IMR-90 (cell line): Measurements from ENCODE around the gene ARHGEF6. TPM values are rescaled to one million over a fixed set of nuclear protein-coding genes. Genes with fewer than 3 reads are reported as not detected.

Experiments
- ATAC-seq: fragments of 200-7000 bp; cut with Tn5 transposase; 2 replicates; pipeline ENCODE4 v1.9.1; 2020; ENCODE audit warnings: low read depth, mild to moderate bottlenecking, moderate library complexity
- BruUV-seq: library from RNA; stranded (reverse); fragments of 400-500 nt; replicated peaks from 2 replicates; lab custom pipeline; 2021; lab: Mats Ljungman, UMichigan
- CTCF ChIA-PET: fragments of 300-600 bp; formaldehyde crosslinking; extraction: SDS; loops from one replicate; lab custom pipeline; 2021; ENCODE audit warnings: antibody characterized with exemption; lab: Yijun Ruan, JAX
- POLR2A ChIA-PET: fragments of 300-600 bp; sonication (Branson Sonifier 250); formaldehyde crosslinking; loops from one replicate; lab custom pipeline; 2022; ENCODE audit warnings: antibody characterized with exemption; ENCODE audit not compliant: unreplicated experiment; lab: Charles Lee
- DNase-seq: peaks from one replicate; pipeline ENCODE4 v3.0.0; 2013
- H2AFZ ChIP-seq: replicated peaks from 2 replicates; pipeline ENCODE3; 2013; ENCODE audit warnings: low read length, mild to moderate bottlenecking; ENCODE audit not compliant: poor library complexity
- H2AK5ac ChIP-seq: 2 replicates; pipeline ENCODE4 v1.6.1; 2013; ENCODE audit warnings: low read depth, low read length, inconsistent platforms
- H2AK9ac ChIP-seq: replicated peaks from 2 replicates; pipeline ENCODE3; 2013; ENCODE audit warnings: mild to moderate bottlenecking, low read depth, low read length, moderate library complexity; ENCODE audit not compliant: poor library complexity
- H2BK120ac ChIP-seq: 2 replicates; pipeline ENCODE4 v1.6.1; 2013; ENCODE audit warnings: low read depth, low read length, inconsistent platforms
- H2BK15ac ChIP-seq: 3 replicates; pipeline ENCODE4 v1.6.1; 2013; ENCODE audit warnings: low read depth, low read length, inconsistent platforms
- H2BK20ac ChIP-seq: 2 replicates; pipeline ENCODE4 v1.6.1; 2013; ENCODE audit warnings: low read depth, mild to moderate bottlenecking, inconsistent platforms, low read length, moderate library complexity
- H2BK5ac ChIP-seq: 2 replicates; pipeline ENCODE4 v1.6.1; 2013; ENCODE audit warnings: mild to moderate bottlenecking, low read depth, low read length, inconsistent platforms; ENCODE audit not compliant: poor library complexity, severe bottlenecking
- H3K14ac ChIP-seq: replicated peaks from 2 replicates; pipeline ENCODE4 v1.6.1; 2013; ENCODE audit warnings: low read depth, low read length, inconsistent platforms
- H3K18ac ChIP-seq: 2 replicates; pipeline ENCODE4 v1.6.1; 2013; ENCODE audit warnings: low read depth, low read length, control low read depth
- H3K23ac ChIP-seq: 2 replicates; pipeline ENCODE4 v1.6.1; 2013; ENCODE audit warnings: low read depth, low read length, inconsistent platforms
- H3K27ac ChIP-seq: 2 replicates; pipeline ENCODE4 v1.5.1; 2013; ENCODE audit warnings: mild to moderate bottlenecking, control low read depth, low read length; ENCODE audit not compliant: insufficient read depth
- H3K27me3 ChIP-seq: 2 replicates; pipeline ENCODE4 v1.6.1; 2013; ENCODE audit warnings: low read length; ENCODE audit not compliant: control insufficient read depth, insufficient read depth
- H3K36me3 ChIP-seq: 2 replicates; pipeline ENCODE4 v1.6.1; 2013; ENCODE audit warnings: low read length, mixed read lengths; ENCODE audit not compliant: control insufficient read depth, insufficient read depth
- H3K4ac ChIP-seq: 2 replicates; pipeline ENCODE4 v1.6.1; 2013; ENCODE audit warnings: low read depth, low read length, inconsistent platforms
- H3K4me1 ChIP-seq: 2 replicates; pipeline ENCODE4 v1.6.1; 2013; ENCODE audit warnings: low read length, mixed read lengths; ENCODE audit not compliant: control insufficient read depth, insufficient read depth
- H3K4me2 ChIP-seq: 2 replicates; pipeline ENCODE4 v1.6.1; 2013; ENCODE audit warnings: low read depth, mild to moderate bottlenecking, control low read depth, low read length, moderate library complexity
- H3K4me3 ChIP-seq: 2 replicates; pipeline ENCODE4 v1.5.1; 2013; ENCODE audit warnings: low read depth, mild to moderate bottlenecking, control low read depth, low read length, moderate library complexity; ENCODE audit not compliant: insufficient read depth
- H3K56ac ChIP-seq: 2 replicates; pipeline ENCODE4 v1.6.1; 2013; ENCODE audit warnings: low read length, inconsistent platforms; ENCODE audit not compliant: insufficient read depth; ENCODE audit errors: extremely low read depth
- H3K79me1 ChIP-seq, 2 experiments: 2 replicates each; pipeline ENCODE4 v1.6.1; 2013; ENCODE audit warnings: low read length in 2 of 2, inconsistent platforms in 1 of 2, low read depth in 1 of 2
- H3K9ac ChIP-seq: 2 replicates; pipeline ENCODE4 v1.6.1; 2013; ENCODE audit warnings: low read depth, low read length, control low read depth
- H3K9me1 ChIP-seq: 2 replicates; pipeline ENCODE4 v1.6.1; 2013; ENCODE audit warnings: low read length, inconsistent platforms; ENCODE audit not compliant: insufficient read depth
- H3K9me3 ChIP-seq: 2 replicates; pipeline ENCODE4 v1.6.1; 2013; ENCODE audit warnings: low read length; ENCODE audit not compliant: control insufficient read depth, insufficient read depth
- H4K20me1 ChIP-seq: 2 replicates; pipeline ENCODE4 v1.6.1; 2013; ENCODE audit warnings: low read length, inconsistent platforms; ENCODE audit not compliant: insufficient read depth
- H4K5ac ChIP-seq: 2 replicates; pipeline ENCODE4 v1.6.1; 2013; ENCODE audit warnings: mild to moderate bottlenecking, low read depth, low read length, control low read depth
- H4K8ac ChIP-seq, 2 experiments: 2 replicates each; pipeline ENCODE4 v1.6.1; 2013; ENCODE audit warnings: low read depth in 2 of 2, low read length in 2 of 2, control low read depth in 1 of 2, inconsistent platforms in 1 of 2
- H4K91ac ChIP-seq: 2 replicates; pipeline ENCODE4 v1.6.1; 2013; ENCODE audit warnings: low read depth, low read length, inconsistent platforms; ENCODE audit not compliant: insufficient read depth
- BHLHE40 ChIP-seq: fragments of 150-350 bp; IDR thresholded peaks from 2 replicates; pipeline ENCODE4 v1.6.1; 2016; ENCODE audit warnings: mild to moderate bottlenecking, low read depth, low read length
- CEBPB ChIP-seq: IDR thresholded peaks from 2 replicates; pipeline ENCODE4 v1.6.1; 2012; ENCODE audit warnings: low read depth, low read length, improper control_type of control experiment
- FOS ChIP-seq: fragments of 150-350 bp; IDR thresholded peaks from 2 replicates; pipeline ENCODE4 v1.6.1; 2016; ENCODE audit warnings: low read depth, low read length
- MAZ ChIP-seq: IDR thresholded peaks from 2 replicates; pipeline ENCODE4 v1.6.1; 2012; ENCODE audit warnings: low read depth, mild to moderate bottlenecking, low read length, improper control_type of control experiment, moderate library complexity, borderline replicate concordance
- MXI1 ChIP-seq: IDR thresholded peaks from 2 replicates; pipeline ENCODE4 v1.6.1; 2012; ENCODE audit warnings: low read depth, mild to moderate bottlenecking, low read length, moderate library complexity, borderline replicate concordance
- RAD21 ChIP-seq: IDR thresholded peaks from 2 replicates; pipeline ENCODE4 v1.6.1; 2012; ENCODE audit warnings: low read length, improper control_type of control experiment
- RCOR1 ChIP-seq: IDR thresholded peaks from 2 replicates; pipeline ENCODE4 v1.6.1; 2012; ENCODE audit warnings: mild to moderate bottlenecking, low read length, improper control_type of control experiment; ENCODE audit not compliant: insufficient replicate concordance
- WGBS, 2 experiments: methylation state at CpG; one replicate each; pipeline versions ENCODE4 v1.1.5 to v1.1.7; 2013; ENCODE audit warnings: missing lambda C conversion rate in 2 of 2; ENCODE audit not compliant: insufficient read length in 1 of 2; ENCODE audit errors: extremely low coverage in 2 of 2; 5-methylcytosine and 5-hydroxymethylcytosine counted together
- dilution Hi-C: fragments of 300-500 bp; cut with HindIII; formaldehyde crosslinking; loops from one replicate; pipeline ENCODE4 v1.14.3; 2018; ENCODE audit warnings: low sequenced_read_pairs; ENCODE audit not compliant: unreplicated experiment
- in situ Hi-C: fragments of 300-500 bp; cut with MboI; formaldehyde crosslinking; loops from 3 replicates; pipeline ENCODE4 v1.14.3; 2019; ENCODE audit warnings: low sequenced_read_pairs, inconsistent platforms, mixed read lengths
- intact Hi-C: fragments of 100-400 bp; cut with micrococcal nuclease; formaldehyde crosslinking; loops from 2 replicates; pipeline ENCODE4 v1.10.0; 2022
- polyA plus RNA-seq, 3 experiments: library from polyadenylated mRNA; depleted of rRNA; stranded (reverse); fragments of >200 nt; gene quantifications; 2 replicates each; pipeline ENCODE4 v1.2.3, GENCODE V29; 2012; ENCODE audit warnings: low replicate concordance in 1 of 3
- total RNA-seq: library from RNA; depleted of rRNA; stranded (reverse); fragments of >200 nt; gene quantifications from 2 replicates; pipeline ENCODE4 v1.2.3, GENCODE V29; 2012
- TF ChIP-seq, protein P1 (sequence below): fragments of 150-350 bp; IDR thresholded peaks from 2 replicates; pipeline ENCODE4 v1.6.1; 2017; ENCODE audit warnings: mild to moderate bottlenecking, antibody characterized with exemption, low read length, low read depth
- TF ChIP-seq, protein P2 (sequence below): fragments of 150-350 bp; IDR thresholded peaks from 2 replicates; pipeline ENCODE4 v1.6.1; 2016; ENCODE audit warnings: low read depth, mild to moderate bottlenecking, low read length, moderate library complexity, borderline replicate concordance
- TF ChIP-seq, protein P3 (sequence below): conservative IDR thresholded peaks from 2 replicates; pipeline ENCODE4 v1.5.1; 2012; ENCODE audit warnings: mild to moderate bottlenecking, low read depth, low read length, improper control_type of control experiment

Gene ARHGEF6
- total and polyA plus RNA-seq, 2 of the 4 experiments (the other 2 are of a cell fraction), result 2.1 to 2.7 TPM

DNA sequence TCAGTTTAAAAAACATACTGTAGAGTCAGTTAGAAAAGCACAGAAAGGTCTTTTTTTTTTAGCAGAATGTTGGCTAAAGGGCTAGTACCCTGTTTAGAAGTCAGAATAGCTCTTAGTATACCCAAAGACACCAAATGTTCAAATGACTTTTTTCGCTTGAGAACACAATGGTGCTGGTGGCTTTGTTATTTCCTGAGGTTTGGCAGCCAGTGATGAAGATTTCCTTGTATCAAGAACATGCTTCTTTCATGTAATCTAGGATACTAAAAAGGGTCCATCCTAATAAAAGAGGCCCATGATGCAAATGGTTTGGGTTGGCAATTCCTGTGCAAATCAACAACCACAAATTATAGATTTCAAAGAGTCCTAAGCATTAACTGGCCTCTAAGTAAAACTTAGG is 153.8 kb downstream of the ARHGEF6 start:
- Histone ChIP-seq H3K36me3 (no peaks in the 10 kb centered on the region), H4K91ac (no peak overlapping the region), H4K20me1 (no peaks in the 10 kb centered on the region), H2BK15ac (no peak overlapping the region), H2AFZ (no peak overlapping the region), H3K27me3 (peaks cover 3% of the 10 kb centered on the region; the same call in 1 of the 2 replicates), H4K5ac (no peak overlapping the region), H2BK5ac (no peak overlapping the region), H2AK9ac (no peak overlapping the region), H3K56ac (no peak overlapping the region), H2BK120ac (no peak overlapping the region), H3K9me1 (no peaks in the 10 kb centered on the region), H3K4ac (no peak overlapping the region), H3K4me1 (no peaks in the 10 kb centered on the region), H3K27ac (no peak overlapping the region), H2BK20ac (no peak overlapping the region), H3K9me3 (no peaks in the 10 kb centered on the region), H3K79me1 (no peaks in the 10 kb centered on the region), H3K14ac (no peak overlapping the region), H3K23ac (no peak overlapping the region), H3K9ac (no peak overlapping the region), H3K4me2 (no peak overlapping the region), H4K8ac (no peak overlapping the region), H3K4me3 (no peak overlapping the region), H3K18ac (no peak overlapping the region), H2AK5ac (no peak overlapping the region)
- ChIA-PET POLR2A (no interaction called here), CTCF (interaction anchor here (0.6 kb wide), 1 partner anchor 69 kb away, joined by 3 read pairs; no protein-coding TSS in a partner anchor)
- intact Hi-C loops, result no loop called here
- dilution Hi-C loops, result no loop called here
- no peak for DNase-seq
- WGBS, 2 experiments, result no CpG with 5 or more reads among the region's 1 CpG
- no TSS peak for BruUV-seq
- ATAC-seq, result no peak
- in situ Hi-C loops, result no loop called here
- TF ChIP-seq BHLHE40, result no peak
- TF ChIP-seq RCOR1, result no peak
- no peak for TF ChIP-seq CEBPB
- no peak for TF ChIP-seq FOS
- TF ChIP-seq, protein P1, sequence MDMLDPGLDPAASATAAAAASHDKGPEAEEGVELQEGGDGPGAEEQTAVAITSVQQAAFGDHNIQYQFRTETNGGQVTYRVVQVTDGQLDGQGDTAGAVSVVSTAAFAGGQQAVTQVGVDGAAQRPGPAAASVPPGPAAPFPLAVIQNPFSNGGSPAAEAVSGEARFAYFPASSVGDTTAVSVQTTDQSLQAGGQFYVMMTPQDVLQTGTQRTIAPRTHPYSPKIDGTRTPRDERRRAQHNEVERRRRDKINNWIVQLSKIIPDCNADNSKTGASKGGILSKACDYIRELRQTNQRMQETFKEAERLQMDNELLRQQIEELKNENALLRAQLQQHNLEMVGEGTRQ, result no peak
- TF ChIP-seq MXI1, result no peak
- TF ChIP-seq MAZ, result no peak
- TF ChIP-seq RAD21, result no peak
- TF ChIP-seq, protein P2, sequence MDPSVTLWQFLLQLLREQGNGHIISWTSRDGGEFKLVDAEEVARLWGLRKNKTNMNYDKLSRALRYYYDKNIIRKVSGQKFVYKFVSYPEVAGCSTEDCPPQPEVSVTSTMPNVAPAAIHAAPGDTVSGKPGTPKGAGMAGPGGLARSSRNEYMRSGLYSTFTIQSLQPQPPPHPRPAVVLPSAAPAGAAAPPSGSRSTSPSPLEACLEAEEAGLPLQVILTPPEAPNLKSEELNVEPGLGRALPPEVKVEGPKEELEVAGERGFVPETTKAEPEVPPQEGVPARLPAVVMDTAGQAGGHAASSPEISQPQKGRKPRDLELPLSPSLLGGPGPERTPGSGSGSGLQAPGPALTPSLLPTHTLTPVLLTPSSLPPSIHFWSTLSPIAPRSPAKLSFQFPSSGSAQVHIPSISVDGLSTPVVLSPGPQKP, result no peak
- TF ChIP-seq, protein P3, sequence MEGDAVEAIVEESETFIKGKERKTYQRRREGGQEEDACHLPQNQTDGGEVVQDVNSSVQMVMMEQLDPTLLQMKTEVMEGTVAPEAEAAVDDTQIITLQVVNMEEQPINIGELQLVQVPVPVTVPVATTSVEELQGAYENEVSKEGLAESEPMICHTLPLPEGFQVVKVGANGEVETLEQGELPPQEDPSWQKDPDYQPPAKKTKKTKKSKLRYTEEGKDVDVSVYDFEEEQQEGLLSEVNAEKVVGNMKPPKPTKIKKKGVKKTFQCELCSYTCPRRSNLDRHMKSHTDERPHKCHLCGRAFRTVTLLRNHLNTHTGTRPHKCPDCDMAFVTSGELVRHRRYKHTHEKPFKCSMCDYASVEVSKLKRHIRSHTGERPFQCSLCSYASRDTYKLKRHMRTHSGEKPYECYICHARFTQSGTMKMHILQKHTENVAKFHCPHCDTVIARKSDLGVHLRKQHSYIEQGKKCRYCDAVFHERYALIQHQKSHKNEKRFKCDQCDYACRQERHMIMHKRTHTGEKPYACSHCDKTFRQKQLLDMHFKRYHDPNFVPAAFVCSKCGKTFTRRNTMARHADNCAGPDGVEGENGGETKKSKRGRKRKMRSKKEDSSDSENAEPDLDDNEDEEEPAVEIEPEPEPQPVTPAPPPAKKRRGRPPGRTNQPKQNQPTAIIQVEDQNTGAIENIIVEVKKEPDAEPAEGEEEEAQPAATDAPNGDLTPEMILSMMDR, result no peak
